Ectodermal cell (in vitro differentiated cells): ENCODE results near the gene LRRFIP2.

ENCODE experiments used
- H3K27ac ChIP-seq: 2 replicates; pipeline ENCODE4 v1.7.0; 2013; ENCODE audit warnings: mild to moderate bottlenecking, low read depth, low read length; ENCODE audit not compliant: insufficient read depth, poor library complexity, severe bottlenecking
- H3K27me3 ChIP-seq: 2 replicates; pipeline ENCODE4 v1.7.0; 2013; ENCODE audit warnings: mild to moderate bottlenecking, low read length; ENCODE audit not compliant: insufficient read depth, control insufficient read depth, poor library complexity, severe bottlenecking
- H3K36me3 ChIP-seq: one replicate; pipeline ENCODE4 v1.7.0; 2013; ENCODE audit warnings: low read length; ENCODE audit not compliant: control insufficient read depth, insufficient read depth
- H3K4me1 ChIP-seq: one replicate; pipeline ENCODE4 v1.7.0; 2013; ENCODE audit warnings: low read length; ENCODE audit not compliant: control insufficient read depth, insufficient read depth
- H3K4me3 ChIP-seq: 2 replicates; pipeline ENCODE4 v1.7.0; 2013; ENCODE audit warnings: low read depth, low read length, control low read depth; ENCODE audit not compliant: insufficient read depth
- H3K9me3 ChIP-seq: 2 replicates; pipeline ENCODE4 v1.7.0; 2013; ENCODE audit warnings: mild to moderate bottlenecking, low read length, moderate library complexity; ENCODE audit not compliant: control insufficient read depth
- WGBS, 2 experiments: methylation state at CpG; one replicate each; pipeline ENCODE4 v1.1.7; 2013; ENCODE audit warnings: missing lambda C conversion rate in 2 of 2; 5-methylcytosine and 5-hydroxymethylcytosine counted together

The LRRFIP2 gene

DNA sequence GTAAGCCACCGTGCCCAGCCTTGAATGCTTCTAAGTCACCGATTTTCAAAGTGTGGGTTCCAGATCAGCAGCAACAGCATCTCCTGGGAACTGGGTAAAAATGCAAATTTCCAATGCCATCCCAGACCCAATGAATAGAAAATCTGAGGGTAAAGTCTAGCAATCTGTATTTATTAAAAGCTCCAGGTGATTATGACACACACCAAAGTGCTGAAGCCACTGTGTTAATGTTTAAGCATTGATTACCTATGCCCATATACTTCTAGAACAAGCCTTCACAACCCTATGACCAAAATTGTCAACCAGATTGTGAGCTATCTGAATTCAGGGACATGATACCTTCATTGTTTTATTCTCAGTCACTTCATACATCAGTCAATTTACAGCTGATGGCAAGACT is 86.5 kb downstream of the LRRFIP2 start:
- no peak overlapping the region for H3K27ac ChIP-seq
- no peaks in the 10 kb centered on the region for H3K36me3 ChIP-seq
- WGBS, 2 experiments: 83 to 89% methylated on average over 2 of the region's 2 CpGs
- H3K9me3 ChIP-seq: no peaks in the 10 kb centered on the region
- no peaks in the 10 kb centered on the region for H3K27me3 ChIP-seq
- H3K4me1 ChIP-seq: no peaks in the 10 kb centered on the region
- no peak overlapping the region for H3K4me3 ChIP-seq

DNA sequence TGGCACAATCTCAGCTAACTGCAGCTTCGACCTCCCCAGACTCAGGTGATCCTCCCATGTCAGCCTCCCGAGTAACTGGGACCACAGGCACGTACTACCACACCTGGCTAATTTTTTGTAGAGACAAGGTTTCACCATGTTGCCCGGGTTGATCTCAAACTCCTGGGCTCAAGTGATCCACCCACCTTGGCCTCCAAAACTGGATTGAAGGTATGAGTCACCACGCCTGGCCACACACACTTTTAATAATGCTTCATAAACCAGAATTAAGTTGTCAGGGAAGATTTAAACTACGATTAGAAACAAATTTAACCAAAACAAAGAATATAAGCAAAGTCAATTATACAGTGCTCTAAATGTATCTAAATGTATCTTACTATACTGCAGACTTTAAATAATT is 87.5 kb downstream of the LRRFIP2 start:
- H3K36me3 ChIP-seq: peaks cover 6% of the 10 kb centered on the region

DNA sequence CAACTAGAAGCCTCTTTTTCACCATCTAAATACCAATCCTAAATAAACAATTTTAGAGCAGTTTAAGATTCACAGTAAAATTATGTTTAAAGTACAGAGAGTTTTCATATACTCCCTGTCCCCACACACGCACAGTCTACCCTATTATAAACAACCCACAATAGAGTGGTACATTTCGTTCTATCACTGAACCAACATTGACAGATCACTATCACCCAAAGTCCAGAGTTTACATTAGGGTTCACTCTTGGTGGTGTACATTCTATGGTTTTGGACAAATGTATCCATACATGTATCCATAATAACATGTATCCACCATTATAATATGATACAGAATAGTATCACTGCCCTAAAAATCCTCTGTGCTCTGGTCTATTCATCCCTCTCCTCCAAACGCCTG is 92.1 kb downstream of the LRRFIP2 start:
- H3K4me3 ChIP-seq: no peak overlapping the region
- H3K27ac ChIP-seq: no peak overlapping the region
- WGBS, 2 experiments: 91 to 95% methylated on average over 3 of the region's 3 CpGs
- H3K36me3 ChIP-seq: peaks cover 6% of the 10 kb centered on the region
- H3K4me1 ChIP-seq: no peaks in the 10 kb centered on the region
- no peaks in the 10 kb centered on the region for H3K9me3 ChIP-seq
- no peaks in the 10 kb centered on the region for H3K27me3 ChIP-seq

More for the DNA sequence above, 87.5 kb downstream of the LRRFIP2 start:
- no peak overlapping the region for H3K27ac ChIP-seq
- H3K4me3 ChIP-seq: no peak overlapping the region
- H3K4me1 ChIP-seq: no peaks in the 10 kb centered on the region
- WGBS, 2 experiments: 91 to 96% methylated on average over 5 to 6 of the region's 6 CpGs
- no peaks in the 10 kb centered on the region for H3K9me3 ChIP-seq
- H3K27me3 ChIP-seq: no peaks in the 10 kb centered on the region

DNA sequence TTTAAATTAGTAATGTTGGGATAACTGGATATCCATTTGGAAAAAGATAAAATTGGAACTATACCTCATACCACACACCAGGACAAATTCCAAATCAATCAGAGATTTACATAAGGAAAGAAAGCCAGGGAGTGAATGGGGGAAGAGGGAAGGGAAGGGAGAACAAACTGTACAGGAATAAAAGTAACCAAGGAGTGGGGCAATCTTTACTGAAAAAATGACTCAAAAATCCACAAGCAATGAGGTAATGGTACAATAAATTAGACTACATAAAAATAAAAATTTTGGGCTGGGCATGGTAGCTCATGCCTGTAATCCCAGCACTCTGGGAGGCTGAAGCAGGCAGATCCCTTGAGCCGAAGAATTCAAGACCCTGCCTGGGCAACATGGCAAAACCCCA is 98.4 kb downstream of the LRRFIP2 start:
- Histone ChIP-seq H3K4me1 (no peaks in the 10 kb centered on the region), H3K9me3 (no peaks in the 10 kb centered on the region), H3K4me3 (no peak overlapping the region), H3K36me3 (no peaks in the 10 kb centered on the region), H3K27ac (no peak overlapping the region), H3K27me3 (no peaks in the 10 kb centered on the region)
- 83 to 86% methylated on average over 1 of the region's 1 CpG for WGBS, 2 experiments

GRCh38 chr3:37074178-37074577 is 100.2 kb downstream of the LRRFIP2 start:
- no peak overlapping the region for H3K4me3 ChIP-seq
- 62 to 66% methylated on average over 3 of the region's 3 CpGs for WGBS, 2 experiments
- H3K9me3 ChIP-seq: no peaks in the 10 kb centered on the region
- no peaks in the 10 kb centered on the region for H3K4me1 ChIP-seq
- no peaks in the 10 kb centered on the region for H3K36me3 ChIP-seq
- H3K27ac ChIP-seq: no peak overlapping the region
- H3K27me3 ChIP-seq: no peaks in the 10 kb centered on the region

DNA sequence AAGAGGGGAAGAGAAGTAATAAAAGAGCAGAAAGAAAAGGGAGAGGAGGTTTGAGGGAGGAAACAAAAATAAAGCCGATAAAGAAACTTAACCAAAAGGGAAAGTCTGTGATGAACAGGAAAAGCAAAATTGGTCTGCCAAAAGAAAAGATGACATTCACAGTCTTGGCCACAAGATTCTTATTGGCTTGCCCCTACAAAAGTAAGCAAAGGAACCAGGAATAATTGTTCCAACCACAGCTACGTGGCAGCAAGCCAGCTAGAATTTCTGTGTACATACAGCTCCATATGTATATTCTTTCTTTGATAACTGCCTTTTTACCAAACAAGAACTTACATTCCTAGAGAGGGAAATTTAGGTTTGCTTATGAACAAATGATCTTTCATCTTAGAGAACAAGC is 101.5 kb downstream of the LRRFIP2 start:
- 91 to 92% methylated on average over 2 of the region's 2 CpGs for WGBS, 2 experiments
- Histone ChIP-seq H3K27ac (no peak overlapping the region), H3K9me3 (no peaks in the 10 kb centered on the region), H3K4me3 (no peak overlapping the region), H3K36me3 (no peaks in the 10 kb centered on the region), H3K4me1 (no peaks in the 10 kb centered on the region), H3K27me3 (no peaks in the 10 kb centered on the region)

DNA sequence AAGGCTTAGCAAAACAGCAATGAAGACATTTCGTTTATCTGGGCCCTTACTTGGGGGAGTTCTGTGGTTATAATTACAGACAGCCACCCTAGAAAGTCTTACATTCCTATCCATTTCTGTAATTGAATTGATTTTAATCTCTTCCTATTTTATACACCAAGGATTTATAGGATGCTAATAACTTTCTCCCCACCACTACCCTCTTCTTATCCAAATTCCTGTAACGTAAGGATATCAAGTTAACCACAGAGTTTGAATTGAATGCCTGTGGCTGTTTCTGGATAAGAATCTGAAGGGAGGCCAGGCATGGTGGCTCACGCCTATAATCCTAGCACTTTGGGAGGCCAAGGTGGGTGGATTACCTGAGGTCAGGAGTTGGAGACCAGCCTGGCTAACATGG is 102.5 kb downstream of the LRRFIP2 start:
- Histone ChIP-seq H3K9me3 (no peaks in the 10 kb centered on the region), H3K27ac (no peak overlapping the region), H3K4me3 (no peak overlapping the region), H3K27me3 (no peaks in the 10 kb centered on the region), H3K36me3 (no peaks in the 10 kb centered on the region), H3K4me1 (no peaks in the 10 kb centered on the region)
- WGBS, 2 experiments: 94 to 95% methylated on average over 2 to 3 of the region's 3 CpGs

GRCh38 chr3:37068031-37068430 is 106.4 kb downstream of the LRRFIP2 start:
- Histone ChIP-seq H3K4me1 (no peaks in the 10 kb centered on the region), H3K27ac (no peak overlapping the region), H3K36me3 (peaks cover 6% of the 10 kb centered on the region), H3K4me3 (no peak overlapping the region), H3K9me3 (no peaks in the 10 kb centered on the region), H3K27me3 (no peaks in the 10 kb centered on the region)
- WGBS, 2 experiments: 95 to 97% methylated on average over 1 of the region's 1 CpG

DNA sequence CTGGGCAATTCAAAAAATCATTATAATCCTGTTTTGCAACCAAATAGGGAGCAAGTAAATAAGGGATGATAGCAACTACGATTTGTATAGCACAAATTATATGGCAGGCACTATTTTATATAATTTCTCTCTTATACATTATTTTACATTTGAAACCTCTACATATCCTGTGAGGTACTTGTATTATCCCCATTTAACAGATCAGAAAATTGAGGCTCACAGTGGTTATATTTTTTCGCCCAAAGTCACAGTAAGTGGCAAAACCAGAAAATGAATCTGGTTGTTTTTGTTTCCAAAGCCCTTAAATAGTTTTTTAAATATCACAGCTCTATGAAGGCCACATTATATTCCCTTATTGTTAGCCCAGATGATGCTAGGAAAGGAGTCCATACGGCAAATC is 106.8 kb downstream of the LRRFIP2 start:
- WGBS, 2 experiments: 99 to 100% methylated on average over 2 to 3 of the region's 3 CpGs
- Histone ChIP-seq H3K4me1 (no peaks in the 10 kb centered on the region), H3K27ac (no peak overlapping the region), H3K9me3 (no peaks in the 10 kb centered on the region), H3K36me3 (peaks cover 6% of the 10 kb centered on the region), H3K4me3 (no peak overlapping the region), H3K27me3 (no peaks in the 10 kb centered on the region)

DNA sequence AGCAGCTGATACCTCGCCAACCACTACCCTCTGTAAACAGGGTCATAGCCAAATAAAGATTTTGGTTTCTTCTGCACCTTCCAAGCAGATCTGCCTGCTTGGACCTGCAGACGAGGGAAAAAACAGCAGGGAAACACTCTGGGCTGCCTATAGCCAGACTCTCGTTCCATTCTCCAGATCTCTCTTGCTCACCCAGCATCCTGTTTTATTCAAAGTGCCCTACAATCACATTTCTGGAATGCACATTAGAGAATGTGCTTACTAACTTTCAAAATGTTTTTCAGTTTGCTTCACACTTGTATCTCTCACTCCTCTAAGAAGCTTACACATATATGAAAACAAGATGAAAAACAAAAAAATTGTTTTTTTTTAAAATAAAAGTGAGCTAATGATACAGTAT is 109.6 kb downstream of the LRRFIP2 start:
- Histone ChIP-seq H3K27ac (no peak overlapping the region), H3K4me3 (no peak overlapping the region), H3K9me3 (no peaks in the 10 kb centered on the region), H3K4me1 (no peaks in the 10 kb centered on the region), H3K36me3 (peaks cover 9% of the 10 kb centered on the region), H3K27me3 (no peaks in the 10 kb centered on the region)
- WGBS, 2 experiments: 90 to 95% methylated on average over 3 of the region's 3 CpGs

- H3K27me3 ChIP-seq: no peaks in the 10 kb centered on the region
- H3K36me3 ChIP-seq: peaks cover 6% of the 10 kb centered on the region
- H3K4me1 ChIP-seq: no peaks in the 10 kb centered on the region
- no peak overlapping the region for H3K4me3 ChIP-seq
- H3K27ac ChIP-seq: no peak overlapping the region
- no peaks in the 10 kb centered on the region for H3K9me3 ChIP-seq
- 86 to 92% methylated on average over 5 of the region's 5 CpGs for WGBS, 2 experiments
Measured at GRCh38 chr3:37058117-37058516, 116.3 kb downstream of the LRRFIP2 start.
